ENCODE results near the gene ALX4. TPM values are rescaled to one million over a fixed set of nuclear protein-coding genes. Genes with fewer than 3 reads are reported as not detected.

ALX4 gene
- total RNA-seq, 4 donors from 2014 or later = 0.10 to 0.11 TPM; not detected in 2

DNA sequence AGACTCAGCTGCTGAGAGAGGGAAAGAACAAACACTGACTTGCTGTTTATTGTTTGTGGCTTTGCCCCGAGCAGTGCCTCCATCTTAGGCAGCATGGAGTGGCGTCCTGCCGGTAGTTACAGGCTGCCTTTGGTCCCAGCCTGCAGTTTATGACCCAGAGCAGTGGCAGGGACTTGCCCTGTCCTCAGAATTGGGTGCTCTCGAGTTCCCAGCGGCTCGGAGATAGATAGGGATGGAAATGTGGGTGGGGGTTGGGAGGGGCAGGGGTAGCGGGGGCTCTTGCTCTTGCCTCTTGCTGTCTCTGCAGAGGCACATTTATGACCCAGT lies 3.1 kb downstream of the ALX4 start:
- Histone ChIP-seq H3K36me3 (no peaks in the 10 kb centered on the region), H3K4me3 (replicated peaks in 1 of 3) (no peak overlapping the region), H3K27ac (no peak overlapping the region), H3K27me3 (peaks cover 62% of the 10 kb centered on the region), H3K9me3 (no peaks in the 10 kb centered on the region), H3K4me1 (peaks cover 32 to 48% of the 10 kb centered on the region in 2 donors)
- TF ChIP-seq CTCF (IDR thresholded peaks at IDR 0.05) = no peak
- no peak for DNase-seq
- intact Hi-C loops (cut with DNase I) = no loop called here
- WGBS, 2 donors = 63 to 87% methylated on average over 7 of the region's 7 CpGs

- 48 to 51% methylated on average over 34 to 38 of the region's 38 CpGs for WGBS, 2 donors
- H3K27me3 ChIP-seq = peaks cover 56% of the 10 kb centered on the region
- H3K4me1 ChIP-seq = peaks cover 32 to 48% of the 10 kb centered on the region in 2 donors
Observed at GRCh38 chr11:44306052-44306917, 3.7 kb downstream of the ALX4 start.

GRCh38 chr11:44305470-44306051 lies 4.4 kb downstream of the ALX4 start:
- Histone ChIP-seq H3K27me3 (peaks cover 49% of the 10 kb centered on the region), H3K4me1 (peaks cover 30 to 43% of the 10 kb centered on the region in 2 donors), H3K4me3 (replicated peaks in 1 of 3) (peak overlapping the region; percentile 11 to 35 (median 29)), H3K9me3 (no peaks in the 10 kb centered on the region), H3K36me3 (no peaks in the 10 kb centered on the region), H3K27ac (no peak overlapping the region)
- 12 to 18% methylated on average over 27 to 33 of the region's 41 CpGs for WGBS, 2 donors
- no peak for TF ChIP-seq CTCF (IDR thresholded peaks at IDR 0.05)
- no peak for TF ChIP-seq POLR2A (IDR thresholded peaks at IDR 0.05)
- DNase-seq = peak; percentile 50 to 58
- intact Hi-C loops (cut with DNase I) = no loop called here

More at GRCh38 chr11:44306052-44306917, 3.7 kb downstream of the ALX4 start:
- no peak overlapping the region for H3K27ac ChIP-seq
- TF ChIP-seq POLR2A (IDR thresholded peaks at IDR 0.05) = no peak
- no peak for TF ChIP-seq CTCF (IDR thresholded peaks at IDR 0.05)
- H3K36me3 ChIP-seq = no peaks in the 10 kb centered on the region
- intact Hi-C loops (cut with DNase I) = no loop called here
- H3K4me3 ChIP-seq (replicated peaks in 1 of 3) = peak overlapping the region; percentile 11 to 35 (median 29)
- DNase-seq = no peak
- H3K9me3 ChIP-seq = no peaks in the 10 kb centered on the region

- H3K27ac ChIP-seq = no peak overlapping the region
- intact Hi-C loops (cut with DNase I) = no loop called here
- DNase-seq = no peak
- peaks cover 24 to 38% of the 10 kb centered on the region in 2 donors for H3K4me1 ChIP-seq
- H3K4me3 ChIP-seq (replicated peaks in 1 of 3) = peak overlapping the region in 1 of 3 donors; percentile 29
- 12 to 18% methylated on average over 10 of the region's 10 CpGs for WGBS, 2 donors
- peaks cover 44% of the 10 kb centered on the region for H3K27me3 ChIP-seq
- no peaks in the 10 kb centered on the region for H3K9me3 ChIP-seq
- no peak for TF ChIP-seq CTCF (IDR thresholded peaks at IDR 0.05)
- no peak for TF ChIP-seq POLR2A (IDR thresholded peaks at IDR 0.05)
- no peaks in the 10 kb centered on the region for H3K36me3 ChIP-seq
Observed at GRCh38 chr11:44305026-44305469, 4.9 kb downstream of the ALX4 start.
